GM19467 (cell line): Measurements from ENCODE around the gene DLGAP4.

Experiments used
- ATAC-seq: cut with Tn5 transposase; IDR thresholded peaks from one replicate; pipeline ENCODE4 v1.9.1; 2021; ENCODE audit warnings: mild to moderate bottlenecking, moderate library complexity; ENCODE audit not compliant: unreplicated experiment

DLGAP4 gene

GRCh38 chr20:36399969-36400545 is 93.9 kb downstream of the DLGAP4 start:
- no peak for ATAC-seq

GRCh38 chr20:36400909-36401735 is 95.0 kb downstream of the DLGAP4 start:
- no peak for ATAC-seq

GRCh38 chr20:36402708-36403107 is 96.6 kb downstream of the DLGAP4 start:
- no peak for ATAC-seq

GRCh38 chr20:36404435-36404978 is 98.4 kb downstream of the DLGAP4 start:
- no peak for ATAC-seq

DNA sequence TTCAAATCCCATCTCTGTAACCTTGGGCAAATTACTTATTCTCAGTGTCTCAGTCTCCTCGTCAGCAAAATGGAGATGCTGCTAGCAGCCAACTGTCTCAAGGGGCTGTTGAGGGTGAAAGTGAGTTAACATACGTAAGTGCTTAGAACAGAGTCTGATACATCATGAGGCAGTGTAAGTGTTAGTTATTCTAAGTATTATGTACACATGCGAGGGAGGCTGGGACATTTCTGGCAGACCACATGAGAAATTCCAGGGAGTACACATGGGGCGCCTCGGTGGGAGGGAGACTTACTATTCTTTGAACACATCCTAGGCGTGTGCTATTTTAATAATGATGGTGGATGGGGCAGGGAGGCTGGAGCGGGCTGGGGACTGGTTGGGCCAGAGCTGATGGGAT is 99.1 kb downstream of the DLGAP4 start:
- ATAC-seq = no peak

- no peak for ATAC-seq
Measured at GRCh38 chr20:36407199-36407733, 101.1 kb downstream of the DLGAP4 start.

DNA sequence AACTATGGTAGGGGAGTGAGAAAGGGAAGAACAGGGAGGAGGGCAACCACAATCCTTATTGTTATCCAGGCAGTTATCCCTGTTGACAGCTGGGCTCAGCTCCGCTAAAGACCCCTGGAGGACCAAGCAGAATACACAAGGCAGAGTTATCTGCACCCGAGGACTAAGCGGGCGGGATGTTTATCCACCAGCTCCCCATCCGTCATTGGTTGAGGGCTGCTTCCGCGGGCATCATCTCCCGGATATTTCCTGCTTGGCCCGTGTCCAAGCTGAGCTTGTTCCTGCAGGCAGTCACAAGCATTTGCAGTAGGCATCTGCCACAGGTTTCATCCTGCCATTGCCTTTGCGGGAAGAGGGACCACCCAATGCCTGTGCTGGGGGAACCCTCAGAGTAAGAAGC is 102.1 kb downstream of the DLGAP4 start:
- no peak for ATAC-seq

DNA sequence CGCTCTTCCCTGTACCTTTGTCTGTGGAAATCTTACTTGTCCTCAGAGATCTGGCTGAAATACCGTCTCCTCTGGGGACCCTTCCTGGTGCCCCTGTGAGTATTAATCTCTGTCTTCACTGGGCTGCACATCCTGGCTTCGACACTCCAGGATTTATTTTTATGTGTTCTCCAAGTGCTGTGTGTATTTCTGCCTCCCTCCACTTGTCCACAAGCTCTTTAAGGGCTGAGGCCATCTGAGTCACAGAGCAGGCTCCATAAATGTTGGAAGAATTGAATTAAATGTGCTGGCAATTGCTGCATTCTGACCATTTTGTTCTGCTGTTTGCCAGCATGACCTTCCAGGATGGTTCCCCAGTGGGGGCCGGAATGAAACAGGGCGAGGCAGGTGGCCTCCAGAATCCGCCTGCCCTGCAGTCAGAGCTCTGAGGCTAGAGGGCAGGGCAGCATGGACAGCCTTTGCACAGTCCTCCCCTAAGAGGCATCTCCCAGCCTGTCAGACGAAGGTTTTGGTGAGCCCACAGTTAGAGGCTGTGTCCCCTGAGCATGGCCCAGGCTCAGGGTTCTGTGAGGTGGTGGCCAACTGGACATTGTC is 105.8 kb downstream of the DLGAP4 start:
- ATAC-seq = no peak

DNA sequence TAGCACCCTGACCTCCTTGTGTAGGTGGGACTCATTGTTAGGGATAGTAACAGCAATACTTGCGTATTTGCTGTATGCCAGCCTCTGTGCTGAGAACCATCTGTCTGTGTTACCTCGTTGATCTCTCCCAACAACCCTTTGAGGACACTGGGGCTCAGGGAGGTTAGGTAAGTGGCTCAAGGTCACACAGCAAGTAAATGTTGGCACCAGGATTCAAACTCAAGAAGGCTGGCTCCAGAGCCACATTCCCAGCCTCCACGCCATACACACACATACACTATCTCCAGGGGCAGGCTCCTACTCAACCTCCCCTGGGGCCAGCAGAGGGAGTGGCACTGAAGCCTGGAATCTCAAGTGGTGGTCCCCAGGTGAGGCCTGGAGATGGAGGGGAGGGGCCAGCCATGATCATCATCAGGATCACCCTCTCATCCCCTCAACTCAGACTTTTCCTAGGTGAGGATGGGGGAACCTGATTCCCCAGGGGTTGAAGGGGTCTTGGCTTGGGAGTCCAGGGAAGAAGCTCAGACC is 109.4 kb downstream of the DLGAP4 start:
- ATAC-seq = no peak

DNA sequence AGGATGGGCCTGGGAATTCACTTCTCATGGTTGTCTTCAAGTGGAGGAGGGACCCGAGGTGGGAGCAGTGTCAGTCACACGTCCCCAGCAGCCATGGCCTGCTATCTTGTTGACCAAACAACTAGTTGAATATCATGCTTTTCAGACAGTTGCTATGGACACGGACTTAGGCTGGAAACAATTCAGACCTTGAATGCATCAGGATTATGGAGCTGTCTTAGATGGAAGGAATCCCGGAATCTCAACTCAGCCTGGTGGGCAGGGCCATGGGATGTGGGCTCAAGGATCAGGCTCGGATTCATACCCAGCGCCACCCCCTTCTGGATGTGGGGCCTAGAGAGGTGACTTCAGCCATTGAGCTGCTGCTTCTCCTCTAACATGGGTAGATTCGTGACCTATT is 112.6 kb downstream of the DLGAP4 start:
- ATAC-seq = no peak

DNA sequence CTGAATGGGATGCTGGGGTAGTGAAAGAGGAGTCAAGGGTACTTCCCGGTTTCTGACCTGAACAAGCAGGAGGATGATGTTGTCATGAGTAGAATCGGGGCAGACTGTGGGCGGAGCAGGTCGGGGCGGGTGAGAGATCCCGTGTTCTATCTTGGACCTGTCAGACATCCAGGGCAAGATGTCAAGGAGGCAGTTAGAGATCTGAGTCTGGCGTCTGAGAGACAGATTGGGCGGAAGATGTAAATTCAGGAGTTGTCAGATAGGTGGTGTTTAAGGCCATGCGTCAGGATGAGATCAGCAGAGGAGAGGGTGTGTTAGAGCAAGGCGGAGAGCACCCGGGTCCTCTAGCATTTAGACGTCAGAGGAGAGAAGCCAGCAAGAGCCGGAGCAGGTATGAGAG is 115.5 kb downstream of the DLGAP4 start:
- ATAC-seq = no peak

DNA sequence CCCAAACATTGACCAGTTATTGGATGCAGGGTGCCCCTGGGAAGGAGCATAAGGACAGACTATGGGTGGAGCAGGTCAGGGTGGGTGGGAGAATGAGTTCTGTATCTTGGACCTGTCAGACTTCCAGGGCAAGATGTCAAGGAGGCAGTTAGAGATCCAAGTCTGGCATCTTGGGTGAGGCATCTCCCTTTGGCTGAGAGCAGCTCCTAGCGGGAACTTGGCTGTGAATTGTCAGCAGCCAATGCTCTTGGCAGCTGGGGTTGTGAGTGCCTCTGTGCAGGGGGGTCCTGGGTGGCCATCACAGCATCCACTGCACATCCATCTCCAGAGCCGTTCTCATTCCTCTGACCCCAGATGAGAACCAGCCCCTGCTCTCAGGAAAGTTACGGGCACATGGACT is 118.2 kb downstream of the DLGAP4 start:
- ATAC-seq = no peak

DNA sequence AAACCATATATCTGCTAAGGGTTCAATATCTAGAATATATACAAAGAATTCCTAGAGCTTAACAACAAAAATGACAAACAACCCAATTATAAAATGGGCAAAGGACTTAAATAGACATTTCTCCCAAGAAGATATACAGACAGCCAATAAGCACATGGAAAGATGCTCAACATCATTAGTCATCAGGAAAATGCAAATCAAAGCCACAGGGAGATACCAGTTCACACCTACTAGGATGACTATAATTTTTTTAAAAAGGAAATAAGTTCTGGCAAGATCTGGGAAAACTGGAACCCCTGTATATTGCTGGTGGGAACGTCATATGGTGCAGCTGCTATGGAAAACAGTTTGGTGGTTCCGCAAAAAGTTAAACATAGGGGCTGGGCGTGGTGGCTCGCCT is 119.0 kb downstream of the DLGAP4 start:
- ATAC-seq = no peak

- no peak for ATAC-seq
Measured at GRCh38 chr20:36431604-36432003, 125.5 kb downstream of the DLGAP4 start.

GRCh38 chr20:36432096-36432495 is 126.0 kb downstream of the DLGAP4 start:
- ATAC-seq = no peak

GRCh38 chr20:36434383-36434782 is 128.2 kb downstream of the DLGAP4 start:
- no peak for ATAC-seq

- ATAC-seq = no peak
Measured at GRCh38 chr20:36435124-36435523, 129.0 kb downstream of the DLGAP4 start.

DNA sequence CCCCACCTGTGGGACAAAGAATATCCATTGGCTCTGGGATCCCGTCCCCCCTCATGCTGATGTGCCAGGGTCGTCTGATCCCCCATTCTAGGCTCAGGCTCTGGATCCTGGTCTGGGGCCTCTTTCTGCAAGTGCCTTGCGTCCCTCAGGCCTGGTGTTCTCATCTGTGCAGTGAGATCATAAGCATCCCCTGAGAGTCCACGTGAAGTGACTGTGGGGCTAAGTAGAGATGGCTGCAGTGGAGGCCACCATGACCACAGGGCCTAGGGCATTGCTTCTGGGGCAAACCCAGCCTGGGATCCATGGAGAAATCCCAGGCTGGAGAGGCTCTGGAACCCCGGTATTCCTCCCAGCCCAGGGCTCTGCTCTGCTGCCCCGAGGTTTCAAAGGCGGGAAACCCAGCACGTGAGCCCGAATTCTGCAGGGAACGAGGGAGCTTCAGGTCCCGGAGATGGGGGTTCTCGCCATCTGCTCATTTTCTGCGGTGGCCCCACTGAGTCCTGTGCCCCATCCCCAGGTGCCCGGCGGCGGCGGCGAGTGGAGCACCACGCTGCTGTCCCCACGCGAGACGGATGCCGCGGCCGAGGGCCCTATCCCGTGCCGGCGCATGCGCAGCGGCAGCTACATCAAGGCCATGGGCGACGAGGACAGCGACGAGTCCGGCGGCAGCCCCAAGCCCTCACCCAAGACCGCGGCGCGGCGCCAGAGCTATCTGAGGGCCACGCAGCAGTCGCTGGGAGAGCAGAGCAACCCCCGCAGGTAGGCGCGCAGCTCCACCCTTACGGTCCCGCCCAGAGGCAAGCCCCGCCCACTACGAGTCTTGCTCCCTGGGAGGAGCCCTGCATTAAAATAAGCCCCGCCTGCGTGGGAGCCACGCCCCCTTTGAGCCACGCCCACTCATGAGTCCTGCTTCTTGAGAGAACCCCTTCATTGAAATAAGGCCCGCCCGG is 129.7 kb downstream of the DLGAP4 start:
- ATAC-seq = no peak

DNA sequence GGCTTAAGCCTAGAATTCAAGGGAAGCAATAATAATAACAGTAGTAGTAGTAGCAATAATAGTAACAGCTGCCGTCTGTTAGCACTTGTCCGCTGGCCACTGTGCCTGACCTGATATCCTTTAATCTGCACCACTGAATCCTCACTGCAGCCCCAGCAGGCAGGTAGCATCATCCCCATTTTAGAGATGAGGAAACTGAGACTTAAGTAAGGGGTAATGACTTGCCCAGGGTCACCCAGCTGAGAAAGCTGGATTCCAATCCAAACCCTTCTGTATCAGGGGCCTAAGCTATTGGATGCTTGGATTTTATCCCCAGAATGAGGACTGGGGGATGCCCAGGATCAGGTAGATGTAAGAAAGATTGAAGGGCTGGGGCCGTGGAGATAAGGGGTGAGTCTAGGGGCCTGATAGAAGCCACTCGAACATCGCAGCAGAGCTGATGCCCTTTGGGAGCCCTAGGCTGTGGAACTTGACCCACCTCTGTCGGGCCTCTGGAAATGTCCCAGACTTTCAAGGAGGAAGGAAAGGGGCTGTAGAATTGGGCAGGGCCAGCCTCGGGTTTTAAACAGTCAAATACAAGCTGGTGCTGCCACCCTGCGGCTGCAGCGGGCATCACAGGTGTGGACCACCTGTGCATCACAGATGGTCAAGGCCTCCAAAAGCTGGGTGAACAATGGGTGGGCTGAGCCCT is 133.0 kb downstream of the DLGAP4 start:
- no peak for ATAC-seq

GRCh38 chr20:36439731-36440072 is 133.6 kb downstream of the DLGAP4 start:
- no peak for ATAC-seq
